H1 (cell line): ENCODE measurements around the gene PAX5. TPM values are rescaled to one million over a fixed set of nuclear protein-coding genes. Genes with fewer than 3 reads are reported as not detected.

Source experiments
- CTCF ChIA-PET: fragments of 300-600 bp; sonication (Branson Sonifier 250); formaldehyde crosslinking; loops from one replicate; lab custom pipeline; 2021; ENCODE audit not compliant: partially characterized antibody; lab: Charles Lee
- POLR2A ChIA-PET: fragments of 300-600 bp; sonication (Branson Sonifier 250); formaldehyde crosslinking; loops from one replicate; lab custom pipeline; 2021; ENCODE audit warnings: inconsistent platforms; ENCODE audit not compliant: partially characterized antibody; lab: Charles Lee
- DNase-seq, 2 experiments: peaks; one replicate each; pipeline versions ENCODE4 v3.0.0 to v3.0.0-alpha.2; 2010 to 2022; ENCODE audit warnings: low spot score in 2 of 2, low read depth in 1 of 2, mixed read lengths in 1 of 2
- FAIRE-seq: peaks from 2 replicates; lab custom pipeline; 2011; peaks lifted over from hg19 to GRCh38; lab: Jason Lieb, UNC
- H2AFZ ChIP-seq: 2 replicates; pipeline ENCODE4 v1.8.1; 2012; ENCODE audit warnings: low read length, inconsistent platforms
- H2AK5ac ChIP-seq: 2 replicates; pipeline ENCODE4 v1.6.1; 2013; ENCODE audit warnings: low read depth, low read length
- H2BK120ac ChIP-seq: replicated peaks from 2 replicates; pipeline ENCODE3; 2013; ENCODE audit warnings: low read depth, low read length, inconsistent platforms
- H2BK12ac ChIP-seq: 2 replicates; pipeline ENCODE4 v1.6.1; 2013; ENCODE audit warnings: low read depth, low read length
- H2BK15ac ChIP-seq: 2 replicates; pipeline ENCODE4 v1.6.1; 2013; ENCODE audit warnings: low read length
- H2BK20ac ChIP-seq: 2 replicates; pipeline ENCODE4 v1.6.1; 2013; ENCODE audit warnings: low read length
- H2BK5ac ChIP-seq: 2 replicates; pipeline ENCODE4 v1.6.1; 2013; ENCODE audit warnings: low read depth, low read length
- H3K14ac ChIP-seq: 2 replicates; pipeline ENCODE4 v1.6.1; 2013; ENCODE audit warnings: inconsistent platforms; ENCODE audit not compliant: insufficient read length
- H3K18ac ChIP-seq: 2 replicates; pipeline ENCODE4 v1.6.1; 2013; ENCODE audit warnings: low read length; ENCODE audit errors: extremely low read depth
- H3K23ac ChIP-seq: 2 replicates; pipeline ENCODE4 v1.6.1; 2013; ENCODE audit warnings: inconsistent platforms; ENCODE audit not compliant: insufficient read length
- H3K23me2 ChIP-seq: 2 replicates; pipeline ENCODE4 v1.6.1; 2013; ENCODE audit warnings: low read depth, low read length
- H3K27ac ChIP-seq: 2 replicates; pipeline ENCODE4 v1.6.1; 2011; ENCODE audit warnings: low read depth, low read length, inconsistent platforms
- H3K27me3 ChIP-seq, 4 experiments: replicated peaks in 1 of 4; 1 replicate in 1 of 4; 2 replicates in 3 of 4; pipeline versions ENCODE4 v1.6.1 to v1.8.1; 2011 to 2013; ENCODE audit warnings: low read length in 3 of 4, mild to moderate bottlenecking in 3 of 4, inconsistent platforms in 2 of 4, mixed read lengths in 2 of 4, moderate library complexity in 1 of 4; ENCODE audit not compliant: control insufficient read depth in 3 of 4, insufficient read depth in 3 of 4; ENCODE audit errors: extremely low read depth in 1 of 4
- H3K36me3 ChIP-seq, 4 experiments: 2 replicates each; pipeline versions ENCODE4 v1.6.1 to v1.8.1; 2011 to 2013; ENCODE audit warnings: mild to moderate bottlenecking in 4 of 4, low read length in 3 of 4, moderate library complexity in 2 of 4, control low read depth in 1 of 4, inconsistent platforms in 1 of 4; ENCODE audit not compliant: insufficient read depth in 4 of 4, control insufficient read depth in 2 of 4
- H3K4ac ChIP-seq: replicated peaks from 2 replicates; pipeline ENCODE3; 2013; ENCODE audit warnings: low read length, low read depth, mixed read lengths, inconsistent platforms; ENCODE audit not compliant: insufficient read length
- H3K4me1 ChIP-seq, 4 experiments: replicated peaks in 1 of 4; 1 replicate in 1 of 4; 2 replicates in 3 of 4; pipeline versions ENCODE4 v1.6.1 to v1.8.1; 2011 to 2013; ENCODE audit warnings: low read length in 3 of 4, inconsistent platforms in 2 of 4, mixed read lengths in 1 of 4; ENCODE audit not compliant: insufficient read depth in 4 of 4, control insufficient read depth in 3 of 4
- H3K4me2 ChIP-seq, 2 experiments: 2 replicates each; pipeline versions ENCODE4 v1.6.1 to v1.8.1; 2011 to 2013; ENCODE audit warnings: low read depth in 2 of 2, low read length in 2 of 2, control low read depth in 1 of 2, inconsistent platforms in 1 of 2, mild to moderate bottlenecking in 1 of 2; ENCODE audit not compliant: insufficient read depth in 1 of 2
- H3K4me3 ChIP-seq, 4 experiments: fragments of 200-600, 300-600 bp in 1 of 4; sonication (generic), shearing (Covaris generic), sonication (Bioruptor Twin) in 1 of 4; 2 replicates each; pipeline versions ENCODE4 v1.5.1 to v1.8.1; 2011 to 2016; ENCODE audit warnings: low read length in 4 of 4, low read depth in 3 of 4, control low read depth in 2 of 4, inconsistent platforms in 2 of 4, mild to moderate bottlenecking in 2 of 4, mixed read lengths in 1 of 4, moderate library complexity in 1 of 4; ENCODE audit not compliant: insufficient read depth in 2 of 4; ENCODE audit errors: extremely low read depth in 1 of 4
- H3K56ac ChIP-seq: replicated peaks from 2 replicates; pipeline ENCODE3; 2013; ENCODE audit warnings: low read depth, mild to moderate bottlenecking, mixed read lengths, low read length, inconsistent platforms; ENCODE audit not compliant: insufficient read length
- H3K79me1 ChIP-seq: 2 replicates; pipeline ENCODE4 v1.6.1; 2013; ENCODE audit warnings: low read depth, low read length, control low read depth
- H3K79me2 ChIP-seq, 2 experiments: 2 replicates each; pipeline versions ENCODE4 v1.6.1 to v1.8.1; 2012 to 2013; ENCODE audit warnings: low read length in 2 of 2, mild to moderate bottlenecking in 2 of 2, inconsistent platforms in 1 of 2; ENCODE audit not compliant: insufficient read depth in 2 of 2, control insufficient read depth in 1 of 2
- H3K9ac ChIP-seq, 4 experiments: replicated peaks in 1 of 4; 1 replicate in 1 of 4; 2 replicates in 3 of 4; pipeline versions ENCODE4 v1.6.1 to v1.8.1; 2011 to 2013; ENCODE audit warnings: low read depth in 3 of 4, low read length in 3 of 4, control low read depth in 2 of 4, mild to moderate bottlenecking in 2 of 4, moderate library complexity in 2 of 4, inconsistent platforms in 1 of 4; ENCODE audit errors: extremely low read depth in 1 of 4
- H3K9me3 ChIP-seq, 2 experiments: 2 replicates each; pipeline versions ENCODE4 v1.6.1 to v1.8.1; 2012 to 2013; ENCODE audit warnings: mild to moderate bottlenecking in 2 of 2, moderate library complexity in 2 of 2, control low read depth in 1 of 2, inconsistent platforms in 1 of 2, low read depth in 1 of 2, low read length in 1 of 2, mixed read lengths in 1 of 2; ENCODE audit not compliant: insufficient read depth in 2 of 2
- H4K20me1 ChIP-seq, 2 experiments: replicated peaks in 1 of 2; 2 replicates each; pipeline versions ENCODE3 to v1.8.1; 2011 to 2013; ENCODE audit warnings: inconsistent platforms in 2 of 2, low read length in 2 of 2, mild to moderate bottlenecking in 1 of 2; ENCODE audit not compliant: insufficient read depth in 2 of 2, control insufficient read depth in 1 of 2
- H4K5ac ChIP-seq: 2 replicates; pipeline ENCODE4 v1.6.1; 2013; ENCODE audit warnings: low read length, low read depth, mixed read lengths, inconsistent platforms; ENCODE audit not compliant: insufficient read length
- H4K8ac ChIP-seq: 2 replicates; pipeline ENCODE4 v1.8.0; 2013; ENCODE audit warnings: mild to moderate bottlenecking, moderate library complexity, low read length, inconsistent platforms; ENCODE audit not compliant: insufficient read depth; ENCODE audit errors: extremely low read depth
- H4K91ac ChIP-seq: replicated peaks from 2 replicates; pipeline ENCODE3; 2013; ENCODE audit warnings: low read length, mixed read lengths, inconsistent platforms; ENCODE audit not compliant: insufficient read length
- BACH1 ChIP-seq: IDR thresholded peaks from 2 replicates; pipeline ENCODE4 v1.6.1; 2012; ENCODE audit warnings: low read length, improper control_type of control experiment
- GTF2F1 ChIP-seq: IDR thresholded peaks from 2 replicates; pipeline ENCODE4 v1.6.1; 2012; ENCODE audit warnings: low read depth, low read length, improper control_type of control experiment, borderline replicate concordance
- YY1 ChIP-seq: IDR thresholded peaks from 2 replicates; pipeline ENCODE4 v1.6.1; 2011; ENCODE audit warnings: low read depth, mild to moderate bottlenecking, low read length
- WGBS, 2 experiments: shearing (Covaris generic) in 1 of 2; methylation state at CpG; one replicate each; pipeline versions ENCODE4 v1.1.6 to v1.1.7; 2013 to 2015; ENCODE audit warnings: low lambda C conversion rate in 2 of 2, mixed read lengths in 2 of 2, inconsistent platforms in 1 of 2, low coverage in 1 of 2, missing lambda C conversion rate in 1 of 2; ENCODE audit not compliant: insufficient replicate concordance in 2 of 2, insufficient coverage in 1 of 2, insufficient read length in 1 of 2; ENCODE audit errors: extremely low coverage in 1 of 2, missing lambda C conversion rate in 1 of 2; 5-methylcytosine and 5-hydroxymethylcytosine counted together
- polyA plus RNA-seq, 7 experiments: library from polyadenylated mRNA; depleted of rRNA in 3 of 7; stranded (reverse) in 5 of 7; unstranded in 2 of 7; fragments of >200 nt in 5 of 7; fragments of 200-250 nt in 2 of 7; gene quantifications; 1 replicate in 5 of 7; 2 replicates in 1 of 7; 4 replicates in 1 of 7; pipeline versions ENCODE4 v1.2.1 to v1.2.3, GENCODE V29; 2011 to 2013; ENCODE audit warnings: missing spikeins in 2 of 7, mixed read lengths in 2 of 7
- total RNA-seq: library from RNA; stranded (reverse); fragmentation: NEBNext Ultra II Directional; extraction: Animal tissue kit (Norgen Biotek cat#: 25700); gene quantifications from 2 replicates; pipeline ENCODE4 v1.2.1, GENCODE V29; 2021

The PAX5 gene
- total and polyA plus RNA-seq, 2 of the 8 experiments (the other 6 are each of a cell fraction or from before 2014, with no cell fraction given), result 0.29 to 0.43 TPM

GRCh38 chr9:37010180-37010579, 23.9 kb downstream of the PAX5 start:
- CTCF ChIA-PET, result interaction anchor here (0.8 to 4.2 kb wide), 4 partner anchors 15 to 401 kb away, joined by 3 to 33 read pairs (median 4); no protein-coding TSS in a partner anchor
- no peak overlapping the region for H3K27ac ChIP-seq
- H4K91ac ChIP-seq, result no peak overlapping the region
- H4K5ac ChIP-seq, result no peak overlapping the region
- H2BK5ac ChIP-seq, result no peak overlapping the region
- no peak overlapping the region for H3K56ac ChIP-seq
- no peak overlapping the region for H2BK120ac ChIP-seq
- no peak overlapping the region for H2AFZ ChIP-seq
- no peak overlapping the region for H3K9ac ChIP-seq
- H3K4ac ChIP-seq, result no peak overlapping the region
- DNase-seq (no peak), FAIRE-seq (no peak)
- H3K23me2 ChIP-seq, result no peaks in the 10 kb centered on the region
- H3K36me3 ChIP-seq, result no peaks in the 10 kb centered on the region
- H4K20me1 ChIP-seq, result no peaks in the 10 kb centered on the region
- H3K4me3 ChIP-seq, result no peak overlapping the region
- H2AK5ac ChIP-seq, result no peak overlapping the region
- H4K8ac ChIP-seq, result no peak overlapping the region
- no peak overlapping the region for H2BK20ac ChIP-seq
- H3K4me1 ChIP-seq, result peaks cover 0 to 2% (median 0%) of the 10 kb centered on the region in 4 experiments; a peak in 1 of 7 replicates
- H3K79me1 ChIP-seq, result no peaks in the 10 kb centered on the region
- no peak overlapping the region for H3K14ac ChIP-seq
- H2BK15ac ChIP-seq, result no peak overlapping the region
- TF ChIP-seq BACH1 (no peak), GTF2F1 (no peak), YY1 (no peak)
- TF ChIP-seq, all 59 proteins: peak for 0
- Histone ChIP-seq H2BK12ac (no peak overlapping the region), H3K27me3 (peaks cover 0 to 12% (median 3%) of the 10 kb centered on the region in 4 experiments; a peak in 2 of 7 replicates), H3K4me2 (no peak overlapping the region), H3K79me2 (no peaks in the 10 kb centered on the region), H3K9me3 (no peaks in the 10 kb centered on the region), H3K23ac (no peak overlapping the region), H3K18ac (no peak overlapping the region)
- WGBS, 2 experiments, result 82% methylated on average over 7 of the region's 7 CpGs; no CpG with 5 or more reads in 1 of the 2 experiments
- POLR2A ChIA-PET, result interaction anchor here (0.6 kb wide), 1 partner anchor 1315 kb away, joined by 3 read pairs; no protein-coding TSS in a partner anchor
